Measurements from ENCODE around the gene ZGRF1. TPM values are rescaled to one million over a fixed set of nuclear protein-coding genes. Genes with fewer than 3 reads are reported as not detected.

The ZGRF1 gene
- polyA plus RNA-seq, 1 donor from 2014 or later = 18.0 TPM

DNA sequence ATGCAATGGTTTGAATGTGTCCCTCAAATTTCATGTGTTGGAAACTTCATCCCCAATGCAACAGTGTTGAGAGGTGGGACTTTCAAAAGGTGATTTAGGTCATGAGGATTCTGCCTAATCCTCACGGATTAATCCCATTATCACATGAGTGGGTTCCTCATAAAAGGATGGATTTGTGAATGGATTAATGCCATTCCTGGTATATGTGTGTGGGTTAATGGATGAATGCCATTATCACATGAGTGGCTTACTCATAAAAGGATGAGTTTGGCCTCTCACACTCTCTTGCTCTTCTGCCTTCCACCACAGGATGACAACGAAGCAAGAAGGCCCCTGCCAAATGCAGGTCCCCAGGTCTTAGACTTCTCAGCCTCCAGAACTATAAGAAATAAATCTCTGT lies 90.2 kb downstream of the ZGRF1 start:
- H3K79me2 ChIP-seq (replicated peaks; ENCODE audit: insufficient read depth, low read length) = no peaks in the 10 kb centered on the region
- no peak for TF ChIP-seq POLR2AphosphoS5 (IDR thresholded peaks at IDR 0.05)
- TF ChIP-seq MXI1 (conservative IDR thresholded peaks at IDR 0.05; ENCODE audit: poor library complexity, severe bottlenecking) = no peak
- TF ChIP-seq EP300 (conservative IDR thresholded peaks at IDR 0.05; ENCODE audit: poor library complexity, severe bottlenecking) = no peak
- no peak for TF ChIP-seq RAD21 (conservative IDR thresholded peaks at IDR 0.05)
- TF ChIP-seq, protein P1, sequence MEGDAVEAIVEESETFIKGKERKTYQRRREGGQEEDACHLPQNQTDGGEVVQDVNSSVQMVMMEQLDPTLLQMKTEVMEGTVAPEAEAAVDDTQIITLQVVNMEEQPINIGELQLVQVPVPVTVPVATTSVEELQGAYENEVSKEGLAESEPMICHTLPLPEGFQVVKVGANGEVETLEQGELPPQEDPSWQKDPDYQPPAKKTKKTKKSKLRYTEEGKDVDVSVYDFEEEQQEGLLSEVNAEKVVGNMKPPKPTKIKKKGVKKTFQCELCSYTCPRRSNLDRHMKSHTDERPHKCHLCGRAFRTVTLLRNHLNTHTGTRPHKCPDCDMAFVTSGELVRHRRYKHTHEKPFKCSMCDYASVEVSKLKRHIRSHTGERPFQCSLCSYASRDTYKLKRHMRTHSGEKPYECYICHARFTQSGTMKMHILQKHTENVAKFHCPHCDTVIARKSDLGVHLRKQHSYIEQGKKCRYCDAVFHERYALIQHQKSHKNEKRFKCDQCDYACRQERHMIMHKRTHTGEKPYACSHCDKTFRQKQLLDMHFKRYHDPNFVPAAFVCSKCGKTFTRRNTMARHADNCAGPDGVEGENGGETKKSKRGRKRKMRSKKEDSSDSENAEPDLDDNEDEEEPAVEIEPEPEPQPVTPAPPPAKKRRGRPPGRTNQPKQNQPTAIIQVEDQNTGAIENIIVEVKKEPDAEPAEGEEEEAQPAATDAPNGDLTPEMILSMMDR (IDR thresholded peaks at IDR 0.05; ENCODE audit: poor library complexity, severe bottlenecking) = no peak
- TF ChIP-seq EZH2 (IDR thresholded peaks at IDR 0.05; ENCODE audit: borderline replicate concordance, insufficient read depth, low read length, poor library complexity, severe bottlenecking) = no peak
- no peak for TF ChIP-seq TAF1 (IDR thresholded peaks at IDR 0.05; ENCODE audit: low read depth)
- TF ChIP-seq SMC3 (conservative IDR thresholded peaks at IDR 0.05; ENCODE audit: poor library complexity) = no peak
- no peak overlapping the region for H2AFZ ChIP-seq (ENCODE audit: low read depth, low read length)
- H3K27ac ChIP-seq (ENCODE audit: low read length) = no peak overlapping the region
- no peaks in the 10 kb centered on the region for H3K9me3 ChIP-seq (ENCODE audit: low read length)
- H3K27me3 ChIP-seq (ENCODE audit: insufficient read depth, low read depth, low read length) = no peaks in the 10 kb centered on the region
- H3K4me3 ChIP-seq (ENCODE audit: low read length) = no peak overlapping the region
- H3F3A ChIP-seq (ENCODE audit: insufficient read depth, low read length, poor library complexity, severe bottlenecking) = no peaks in the 10 kb centered on the region
- no peaks in the 10 kb centered on the region for H4K20me1 ChIP-seq (ENCODE audit: insufficient read depth)
- no peaks in the 10 kb centered on the region for H3K36me3 ChIP-seq (ENCODE audit: insufficient read depth, low read length)
- no peaks in the 10 kb centered on the region for H3K9me2 ChIP-seq (ENCODE audit: insufficient read depth, low read length)
- no peak overlapping the region for H3K9ac ChIP-seq (ENCODE audit: low read length)
- no peak overlapping the region for H3K4me2 ChIP-seq (ENCODE audit: low read length)

DNA sequence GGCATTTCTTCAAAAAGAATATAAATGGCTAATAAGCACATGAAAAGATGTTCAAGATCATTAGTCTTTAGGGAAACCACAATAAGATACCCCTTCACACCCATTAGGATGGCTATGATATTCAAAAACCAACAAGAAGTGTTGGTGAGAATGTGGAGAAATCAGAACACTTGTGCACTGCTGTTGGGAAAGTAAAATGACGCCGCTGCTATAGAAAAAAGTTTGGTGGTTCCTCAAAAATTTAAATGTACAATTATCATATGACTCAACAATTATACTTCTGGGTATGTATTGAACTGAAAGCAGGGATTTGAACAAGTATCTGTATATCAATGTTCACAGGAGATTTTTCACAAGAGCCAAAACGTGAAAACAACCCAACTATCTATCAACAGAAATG lies 91.4 kb downstream of the ZGRF1 start:
- Histone ChIP-seq H3K27ac (ENCODE audit: low read length) (no peak overlapping the region), H3K9me2 (ENCODE audit: insufficient read depth, low read length) (no peaks in the 10 kb centered on the region), H3F3A (ENCODE audit: insufficient read depth, low read length, poor library complexity, severe bottlenecking) (no peaks in the 10 kb centered on the region), H4K20me1 (ENCODE audit: insufficient read depth) (no peaks in the 10 kb centered on the region), H3K4me3 (ENCODE audit: low read length) (no peak overlapping the region), H3K4me2 (ENCODE audit: low read length) (no peak overlapping the region), H3K36me3 (ENCODE audit: insufficient read depth, low read length) (no peaks in the 10 kb centered on the region), H3K9ac (ENCODE audit: low read length) (no peak overlapping the region), H3K79me2 (replicated peaks; ENCODE audit: insufficient read depth, low read length) (no peaks in the 10 kb centered on the region), H3K9me3 (ENCODE audit: low read length) (no peaks in the 10 kb centered on the region), H3K27me3 (ENCODE audit: insufficient read depth, low read depth, low read length) (no peaks in the 10 kb centered on the region), H2AFZ (ENCODE audit: low read depth, low read length) (no peak overlapping the region)
- TF ChIP-seq SMC3 (conservative IDR thresholded peaks at IDR 0.05; ENCODE audit: poor library complexity) = no peak
- no peak for TF ChIP-seq MXI1 (conservative IDR thresholded peaks at IDR 0.05; ENCODE audit: poor library complexity, severe bottlenecking)
- TF ChIP-seq, protein P1 (IDR thresholded peaks at IDR 0.05; ENCODE audit: poor library complexity, severe bottlenecking) = no peak
- no peak for TF ChIP-seq TAF1 (IDR thresholded peaks at IDR 0.05; ENCODE audit: low read depth)
- TF ChIP-seq, protein P2, sequence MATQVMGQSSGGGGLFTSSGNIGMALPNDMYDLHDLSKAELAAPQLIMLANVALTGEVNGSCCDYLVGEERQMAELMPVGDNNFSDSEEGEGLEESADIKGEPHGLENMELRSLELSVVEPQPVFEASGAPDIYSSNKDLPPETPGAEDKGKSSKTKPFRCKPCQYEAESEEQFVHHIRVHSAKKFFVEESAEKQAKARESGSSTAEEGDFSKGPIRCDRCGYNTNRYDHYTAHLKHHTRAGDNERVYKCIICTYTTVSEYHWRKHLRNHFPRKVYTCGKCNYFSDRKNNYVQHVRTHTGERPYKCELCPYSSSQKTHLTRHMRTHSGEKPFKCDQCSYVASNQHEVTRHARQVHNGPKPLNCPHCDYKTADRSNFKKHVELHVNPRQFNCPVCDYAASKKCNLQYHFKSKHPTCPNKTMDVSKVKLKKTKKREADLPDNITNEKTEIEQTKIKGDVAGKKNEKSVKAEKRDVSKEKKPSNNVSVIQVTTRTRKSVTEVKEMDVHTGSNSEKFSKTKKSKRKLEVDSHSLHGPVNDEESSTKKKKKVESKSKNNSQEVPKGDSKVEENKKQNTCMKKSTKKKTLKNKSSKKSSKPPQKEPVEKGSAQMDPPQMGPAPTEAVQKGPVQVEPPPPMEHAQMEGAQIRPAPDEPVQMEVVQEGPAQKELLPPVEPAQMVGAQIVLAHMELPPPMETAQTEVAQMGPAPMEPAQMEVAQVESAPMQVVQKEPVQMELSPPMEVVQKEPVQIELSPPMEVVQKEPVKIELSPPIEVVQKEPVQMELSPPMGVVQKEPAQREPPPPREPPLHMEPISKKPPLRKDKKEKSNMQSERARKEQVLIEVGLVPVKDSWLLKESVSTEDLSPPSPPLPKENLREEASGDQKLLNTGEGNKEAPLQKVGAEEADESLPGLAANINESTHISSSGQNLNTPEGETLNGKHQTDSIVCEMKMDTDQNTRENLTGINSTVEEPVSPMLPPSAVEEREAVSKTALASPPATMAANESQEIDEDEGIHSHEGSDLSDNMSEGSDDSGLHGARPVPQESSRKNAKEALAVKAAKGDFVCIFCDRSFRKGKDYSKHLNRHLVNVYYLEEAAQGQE (IDR thresholded peaks at IDR 0.05; ENCODE audit: borderline replicate concordance) = no peak
- TF ChIP-seq EP300 (conservative IDR thresholded peaks at IDR 0.05; ENCODE audit: poor library complexity, severe bottlenecking) = no peak
- no peak for TF ChIP-seq EZH2 (IDR thresholded peaks at IDR 0.05; ENCODE audit: borderline replicate concordance, insufficient read depth, low read length, poor library complexity, severe bottlenecking)
- TF ChIP-seq POLR2AphosphoS5 (IDR thresholded peaks at IDR 0.05) = no peak
- no peak for TF ChIP-seq RAD21 (conservative IDR thresholded peaks at IDR 0.05)
